ENCODE measurements around the gene EXOSC10. TPM values are rescaled to one million over a fixed set of nuclear protein-coding genes. Genes with fewer than 3 reads are reported as not detected.
"Not testable (repeated sequence)": the region's sequence is repeated elsewhere in the genome, so short reads cannot be mapped to it uniquely, and the experiment has no call there.

EXOSC10 gene
- polyA plus RNA-seq, 1 experiment: 72.1 TPM

- Histone ChIP-seq H3K4me3 (ENCODE audit: low read depth, low read length) (peak overlapping the region; percentile 99), H3K27me3 (ENCODE audit: control insufficient read depth, insufficient read depth, low read length) (no peaks in the 10 kb centered on the region), H3K36me3 (ENCODE audit: control insufficient read depth, insufficient read depth, low read length) (peaks cover 5% of the 10 kb centered on the region; the same call in 1 of the 2 replicates)
- ChIA-PET POLR2A (no interaction called here), CTCF (interaction anchor here (1.8 kb wide), 1 partner anchor 63 kb away, joined by 10 read pairs; no protein-coding TSS in a partner anchor)
- DNase-seq (ENCODE audit: low read depth): no peak
- no peak for TF ChIP-seq CTCF (IDR thresholded peaks at IDR 0.05; ENCODE audit: insufficient read depth, low read depth, low read length)
These were observed 452 bp upstream of the EXOSC10 start for GRCh38 chr1:11100149-11100493.

GRCh38 chr1:11098931-11099309 lies 749 bp downstream of the EXOSC10 start:
- DNase-seq (ENCODE audit: low read depth): no peak
- Histone ChIP-seq H3K27me3 (ENCODE audit: control insufficient read depth, insufficient read depth, low read length) (no peaks in the 10 kb centered on the region), H3K36me3 (ENCODE audit: control insufficient read depth, insufficient read depth, low read length) (peaks cover 5% of the 10 kb centered on the region), H3K4me3 (ENCODE audit: low read depth, low read length) (peak overlapping the region; percentile 99)
- CTCF ChIA-PET: interaction anchor here (0.6 to 1.8 kb wide), 5 partner anchors 10 to 89 kb away, joined by 3 to 10 read pairs (median 4); no protein-coding TSS in a partner anchor
- POLR2A ChIA-PET: interaction anchor here (0.5 to 0.6 kb wide), 2 partner anchors 36 to 777 kb away, joined by 8 to 11 read pairs; no protein-coding TSS in a partner anchor
- TF ChIP-seq CTCF (IDR thresholded peaks at IDR 0.05; ENCODE audit: insufficient read depth, low read depth, low read length): no peak

GRCh38 chr1:11083784-11084183 lies 15.9 kb downstream of the EXOSC10 start:
- H3K4me3 ChIP-seq (ENCODE audit: low read depth, low read length); H3K27me3 ChIP-seq (ENCODE audit: control insufficient read depth, insufficient read depth, low read length); DNase-seq (ENCODE audit: low read depth); CTCF ChIA-PET; POLR2A ChIA-PET: not testable (repeated sequence)
- H3K36me3 ChIP-seq (ENCODE audit: control insufficient read depth, insufficient read depth, low read length): peaks cover 25% of the 10 kb centered on the region

- CTCF ChIA-PET: no interaction called here
- POLR2A ChIA-PET: no interaction called here
- TF ChIP-seq CTCF (IDR thresholded peaks at IDR 0.05; ENCODE audit: insufficient read depth, low read depth, low read length): no peak
- DNase-seq (ENCODE audit: low read depth): no peak
- Histone ChIP-seq H3K36me3 (ENCODE audit: control insufficient read depth, insufficient read depth, low read length) (peaks cover 31% of the 10 kb centered on the region), H3K27me3 (ENCODE audit: control insufficient read depth, insufficient read depth, low read length) (no peaks in the 10 kb centered on the region), H3K4me3 (ENCODE audit: low read depth, low read length) (no peak overlapping the region)
These were observed 18.7 kb downstream of the EXOSC10 start for GRCh38 chr1:11080931-11081330.

- DNase-seq (ENCODE audit: low read depth): peak; percentile 58
These were observed 21.0 kb downstream of the EXOSC10 start for GRCh38 chr1:11078631-11079030.

GRCh38 chr1:11073398-11073797 lies 26.3 kb downstream of the EXOSC10 start:
- H3K4me3 ChIP-seq (ENCODE audit: low read depth, low read length); POLR2A ChIA-PET; H3K27me3 ChIP-seq (ENCODE audit: control insufficient read depth, insufficient read depth, low read length); DNase-seq (ENCODE audit: low read depth): not testable (repeated sequence)
- CTCF ChIA-PET: interaction anchor here (0.6 to 1.2 kb wide), 2 partner anchors 36 to 1250 kb away, joined by 3 read pairs; no protein-coding TSS in a partner anchor
- peaks cover 47% of the 10 kb centered on the region for H3K36me3 ChIP-seq (ENCODE audit: control insufficient read depth, insufficient read depth, low read length)

More at GRCh38 chr1:11078631-11079030, 21.0 kb downstream of the EXOSC10 start:
- Histone ChIP-seq H3K27me3 (ENCODE audit: control insufficient read depth, insufficient read depth, low read length) (no peaks in the 10 kb centered on the region), H3K4me3 (ENCODE audit: low read depth, low read length) (no peak overlapping the region), H3K36me3 (ENCODE audit: control insufficient read depth, insufficient read depth, low read length) (peaks cover 42% of the 10 kb centered on the region)
- POLR2A ChIA-PET: no interaction called here
- CTCF ChIA-PET: interaction anchor here (0.6 to 1.0 kb wide), 3 partner anchors 47 to 566 kb away, joined by 3 read pairs; no protein-coding TSS in a partner anchor
- no peak for TF ChIP-seq CTCF (IDR thresholded peaks at IDR 0.05; ENCODE audit: insufficient read depth, low read depth, low read length)

All from BJ (cell line).